ENCODE data around the gene TRAM2.

GRCh38 chr6:52610745-52611355, 34.0 kb upstream of the TRAM2 start:
- no peak for TF ChIP-seq CTCF (IDR thresholded peaks at IDR 0.05; ENCODE audit: low read depth, low read length, poor library complexity, severe bottlenecking)
- TF ChIP-seq EZH2phosphoT487 (IDR thresholded peaks at IDR 0.05; ENCODE audit: borderline replicate concordance, low read length), result no peak
